HG03039 (cell line): ENCODE results near the gene ATCAY.
"Not testable (repeated sequence)": the region's sequence is repeated elsewhere in the genome, so short reads cannot be mapped to it uniquely, and the experiment has no call there.

ENCODE experiments used
- ATAC-seq: cut with Tn5 transposase; IDR thresholded peaks from one replicate; pipeline ENCODE4 v1.9.1; 2021; ENCODE audit warnings: mild to moderate bottlenecking, moderate library complexity; ENCODE audit not compliant: unreplicated experiment

The ATCAY gene

DNA sequence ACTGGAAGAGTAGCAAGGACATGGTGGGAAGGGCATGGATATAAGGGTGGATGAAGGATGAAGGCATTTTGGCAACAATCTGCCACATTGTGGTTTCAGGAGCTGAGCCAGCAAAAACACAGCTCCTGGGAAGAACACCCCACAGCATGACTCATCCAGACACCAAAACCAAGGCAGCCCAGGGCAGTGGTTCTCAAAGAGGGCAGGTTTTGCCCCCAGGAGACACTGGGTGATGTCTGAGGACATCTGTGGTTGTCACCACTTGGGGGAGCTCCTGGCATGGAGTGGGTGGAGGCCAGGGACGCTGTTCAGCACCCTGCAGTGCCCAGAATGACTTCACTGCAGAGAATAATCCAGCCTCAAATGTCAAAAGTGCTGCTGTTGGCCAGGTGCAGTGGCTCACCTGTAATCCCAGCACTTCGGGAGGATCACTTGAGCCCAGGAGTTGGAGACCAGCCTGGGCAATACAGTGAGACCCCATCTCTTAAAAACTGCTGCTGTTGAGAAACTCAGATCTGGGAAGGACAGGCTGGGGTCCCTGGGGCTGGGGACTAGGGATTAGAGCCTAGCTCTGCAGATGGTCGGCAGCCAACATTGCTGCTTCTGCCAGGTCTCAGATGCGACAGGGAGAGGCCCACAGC lies 27.8 kb upstream of the ATCAY start:
- no peak for ATAC-seq

DNA sequence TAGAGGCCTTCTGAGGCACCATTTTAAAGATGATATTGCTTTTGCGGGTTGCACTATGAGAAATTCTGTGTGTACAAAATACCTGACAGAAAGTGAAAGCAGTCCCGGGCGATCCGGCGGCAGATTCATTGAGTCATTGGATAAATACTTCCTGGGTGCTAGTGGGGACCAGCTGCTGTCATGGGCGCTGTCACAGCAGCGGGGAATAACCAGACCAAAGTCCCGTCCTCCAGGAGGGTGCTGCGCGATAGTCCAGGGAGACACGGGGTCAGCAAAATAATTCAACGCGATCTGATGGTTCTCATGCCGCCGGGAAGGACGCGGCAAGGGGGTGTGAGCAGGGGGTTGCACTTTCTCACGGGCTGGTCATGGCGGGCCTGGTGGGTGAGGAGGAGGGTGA lies 25.2 kb upstream of the ATCAY start:
- no peak for ATAC-seq

DNA sequence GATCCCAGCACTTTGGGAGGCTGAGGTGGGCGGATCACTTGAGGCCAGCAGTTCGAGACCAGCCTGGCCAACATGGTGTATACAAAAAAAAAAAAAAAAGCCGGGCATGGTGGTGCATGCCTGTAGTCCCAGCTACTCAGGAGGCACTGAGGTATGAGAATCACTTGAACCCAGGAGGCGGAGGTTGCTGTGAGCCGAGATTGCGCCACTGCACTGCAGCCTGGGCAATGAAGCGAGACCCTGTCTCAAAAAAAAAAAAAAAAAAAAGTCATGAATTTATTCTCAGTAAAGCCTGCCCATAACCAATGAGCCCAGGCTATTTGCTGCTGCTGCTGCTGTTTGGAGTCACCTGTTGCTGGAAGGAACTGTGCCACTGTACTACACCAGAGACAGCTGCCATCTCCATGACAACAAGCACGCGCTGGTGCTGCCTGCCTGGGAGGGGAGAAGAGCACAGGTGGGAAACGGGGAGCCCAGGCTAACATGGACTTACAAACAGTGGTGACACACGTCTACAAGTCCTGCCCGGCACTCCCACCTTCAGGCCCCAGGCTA lies 23.0 kb upstream of the ATCAY start:
- ATAC-seq: no peak

DNA sequence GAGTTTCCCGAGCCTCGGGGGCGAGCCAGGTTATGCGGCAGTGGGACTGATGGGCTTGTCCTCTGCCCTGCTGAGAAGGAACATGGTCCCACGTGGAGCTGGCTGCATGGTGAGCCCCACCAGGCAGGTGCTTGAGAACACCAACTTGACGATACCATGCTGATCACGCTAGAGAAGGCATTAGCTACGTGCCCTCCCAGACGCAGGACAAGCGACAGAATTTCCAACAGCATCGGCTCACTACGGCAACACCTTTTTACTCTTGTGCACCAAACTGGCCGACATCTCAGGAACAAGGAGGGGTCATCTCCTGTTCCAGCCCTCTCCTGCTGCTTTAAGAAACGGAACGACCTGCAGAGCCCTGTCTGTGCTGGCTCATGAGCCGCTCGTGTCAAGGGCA lies 20.0 kb upstream of the ATCAY start:
- no peak for ATAC-seq

DNA sequence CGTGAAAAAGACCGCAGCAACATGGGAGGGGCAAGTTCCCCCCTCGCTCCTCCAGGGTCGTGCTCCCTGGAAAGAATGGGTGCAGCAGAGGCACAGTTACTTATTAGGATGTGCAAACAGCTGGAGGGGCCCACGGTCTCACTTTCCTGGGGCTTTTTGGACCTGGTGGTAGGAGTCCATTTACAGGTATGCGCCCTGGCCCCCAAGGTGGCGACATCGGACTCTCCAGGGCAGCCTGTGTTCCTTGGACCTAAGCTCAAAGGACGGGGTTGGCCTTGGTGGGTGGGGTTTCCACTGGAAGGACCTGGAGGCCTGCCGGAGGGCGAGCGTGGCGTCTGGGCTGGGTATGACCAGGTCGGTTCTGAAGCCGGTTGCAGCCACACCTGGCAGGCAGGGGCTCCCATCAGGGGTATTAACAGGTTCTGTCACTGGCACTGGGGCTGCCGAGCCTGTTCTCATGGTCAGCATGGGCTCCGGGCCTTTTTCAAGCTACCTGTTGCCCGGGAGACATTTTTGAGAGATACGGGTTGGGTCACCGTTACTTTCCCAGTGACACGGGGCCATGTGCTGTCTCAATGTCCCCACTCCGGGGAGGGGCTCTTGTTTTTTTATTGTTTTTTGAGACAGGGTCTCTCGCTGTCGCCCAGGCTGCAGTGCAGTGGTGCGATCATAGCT lies 17.5 kb upstream of the ATCAY start:
- ATAC-seq: no peak

DNA sequence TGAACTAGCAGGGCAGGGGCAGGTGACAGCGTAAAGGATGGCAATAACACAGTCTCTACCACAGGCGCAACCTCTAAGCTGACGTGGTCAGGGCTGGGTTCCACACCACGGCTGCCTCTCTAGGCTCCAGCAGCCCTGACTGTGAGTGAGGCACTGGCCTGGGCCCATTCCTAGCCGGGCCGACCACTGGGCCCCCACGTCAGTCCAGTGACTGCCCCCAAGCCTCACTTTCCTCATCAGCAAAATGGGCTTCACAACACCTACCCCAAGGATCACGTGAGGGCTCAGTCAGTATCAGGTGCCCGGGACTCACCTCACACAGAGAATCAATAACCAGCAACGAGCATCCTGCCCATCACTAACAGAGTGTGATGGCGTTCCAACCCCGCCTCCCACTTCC lies 16.8 kb upstream of the ATCAY start:
- ATAC-seq: no peak

DNA sequence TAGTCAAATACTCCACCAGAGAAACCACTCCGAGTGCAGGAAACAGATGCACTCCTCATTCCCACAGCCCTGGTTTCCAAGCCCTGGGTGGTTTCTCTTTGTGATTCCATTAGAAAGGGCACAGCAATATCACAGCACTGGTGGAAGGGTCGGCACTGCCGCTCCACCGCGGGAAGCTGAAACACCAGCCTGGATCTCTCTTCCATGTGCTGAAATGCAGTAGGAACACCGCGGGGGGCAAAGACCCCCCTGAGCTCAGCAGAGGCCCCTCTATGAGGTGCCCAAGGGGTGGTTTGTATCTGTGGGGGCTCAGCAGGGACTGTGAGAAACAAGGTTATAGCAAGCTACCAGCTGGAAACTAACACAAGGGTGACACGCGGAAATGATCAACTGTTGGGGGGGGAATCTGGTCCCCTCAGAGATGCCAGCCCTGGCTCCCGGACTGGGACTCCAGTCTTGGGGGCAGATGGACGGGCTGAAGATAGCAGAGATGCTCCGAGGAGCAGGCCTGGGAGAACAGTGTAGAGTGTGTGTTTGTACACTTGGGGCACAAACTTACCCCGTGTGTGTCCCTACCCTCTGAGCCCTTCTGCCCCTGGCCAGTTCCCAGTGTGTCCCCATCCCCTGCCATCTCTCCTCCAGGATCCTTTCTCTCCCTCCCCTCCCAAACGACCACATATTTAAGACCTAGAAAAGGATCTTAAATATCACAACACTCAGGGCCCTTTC lies 13.4 kb upstream of the ATCAY start:
- ATAC-seq: no peak

DNA sequence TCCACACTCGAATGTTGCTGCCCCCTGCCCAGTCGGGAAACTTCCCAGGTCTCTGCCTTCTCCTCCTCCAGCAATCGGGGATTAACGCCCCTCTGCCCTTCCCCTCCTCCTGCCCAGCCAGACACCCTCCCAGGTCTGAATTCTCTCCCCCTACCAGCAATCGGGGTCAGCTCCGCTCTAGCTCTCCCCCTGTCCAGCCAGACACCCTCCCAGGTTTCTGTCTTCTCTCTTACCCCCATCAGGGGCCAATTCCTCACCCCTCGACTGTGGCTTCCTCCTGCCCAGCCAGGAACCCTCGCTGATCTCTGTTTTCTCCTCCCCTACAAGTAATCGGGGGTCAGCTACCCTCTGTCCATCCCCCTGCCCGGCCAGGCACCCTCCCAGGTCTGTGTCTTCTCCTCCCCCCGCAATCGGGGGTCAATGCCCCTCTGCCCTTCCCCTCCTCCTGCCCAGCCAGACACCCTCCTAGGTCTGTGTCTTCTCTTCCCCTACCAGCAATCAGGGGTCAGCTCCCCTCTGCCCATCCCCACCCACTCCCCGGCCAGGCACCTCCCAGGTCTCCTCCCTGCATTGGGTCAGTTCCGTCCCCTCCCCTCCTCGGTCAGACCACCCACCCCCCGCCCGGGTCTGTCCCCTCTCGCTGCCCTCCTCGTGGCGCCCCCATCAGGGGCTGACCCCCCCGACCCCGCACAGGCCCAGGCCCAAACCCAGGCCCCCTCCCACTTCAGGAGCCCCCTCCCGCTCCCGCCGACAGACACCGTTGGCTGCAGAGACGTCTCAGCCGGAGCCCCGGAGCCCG lies 12.3 kb upstream of the ATCAY start:
- no peak for ATAC-seq

DNA sequence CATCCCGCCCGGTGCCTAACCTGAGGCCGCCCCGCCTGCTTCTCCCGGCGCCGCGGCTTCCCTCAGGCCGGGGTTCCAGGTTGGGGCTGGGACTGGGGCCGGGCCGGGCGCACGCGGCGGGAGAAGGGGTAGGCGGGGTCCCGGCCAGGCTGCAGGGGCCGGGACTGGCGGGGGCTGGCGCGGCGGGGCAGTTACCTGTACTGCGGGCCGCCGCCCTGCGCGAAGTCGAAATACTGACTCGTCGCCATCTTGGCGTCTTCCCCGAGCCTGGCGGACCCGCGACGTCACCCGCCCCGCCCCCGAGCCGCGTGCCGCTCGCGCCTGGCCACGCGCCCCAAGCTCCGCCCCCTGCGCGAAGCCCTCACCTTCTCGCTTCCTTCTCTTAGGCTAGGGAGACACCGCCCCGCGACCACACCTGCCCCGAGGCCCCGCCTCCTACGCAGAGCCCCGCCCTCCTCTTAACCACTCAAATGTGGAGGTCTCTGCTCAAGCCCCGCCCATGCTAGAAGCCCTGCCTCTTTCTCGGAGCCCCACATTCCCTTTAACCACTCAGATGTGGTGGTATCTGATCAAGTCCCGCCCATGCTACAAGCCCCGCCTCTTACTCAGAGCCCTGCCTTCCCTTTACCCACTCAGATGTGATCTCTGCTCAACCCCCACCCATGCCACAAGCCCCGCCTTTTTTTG lies 11.6 kb upstream of the ATCAY start, which contains the start of gene ZFR2:
Gene ZFR2 (minus strand): TSS at position 269 of the 687 bp plus-strand sequence. CDS start 21 bp downstream, at position 248.
- ATAC-seq: no peak

DNA sequence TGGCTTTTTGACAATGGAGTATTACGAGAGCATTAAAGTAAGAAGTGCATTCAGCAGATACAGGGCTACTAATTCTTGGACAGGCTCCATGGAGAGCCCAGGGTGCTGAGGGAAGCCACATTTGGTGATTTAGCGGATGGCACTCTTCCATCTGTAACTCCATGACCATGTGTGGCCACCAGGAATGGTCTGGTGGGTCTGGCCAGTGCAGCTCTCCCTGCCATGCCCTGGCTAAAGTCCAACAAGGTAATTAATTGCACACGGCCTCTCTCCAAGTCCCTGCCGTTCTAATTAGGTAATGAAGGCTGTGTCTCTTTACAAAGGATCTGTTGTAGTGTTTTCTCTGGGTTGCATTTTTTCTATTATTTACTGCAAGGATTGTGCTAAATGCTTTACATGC lies 7.3 kb upstream of the ATCAY start:
- ATAC-seq: no peak

DNA sequence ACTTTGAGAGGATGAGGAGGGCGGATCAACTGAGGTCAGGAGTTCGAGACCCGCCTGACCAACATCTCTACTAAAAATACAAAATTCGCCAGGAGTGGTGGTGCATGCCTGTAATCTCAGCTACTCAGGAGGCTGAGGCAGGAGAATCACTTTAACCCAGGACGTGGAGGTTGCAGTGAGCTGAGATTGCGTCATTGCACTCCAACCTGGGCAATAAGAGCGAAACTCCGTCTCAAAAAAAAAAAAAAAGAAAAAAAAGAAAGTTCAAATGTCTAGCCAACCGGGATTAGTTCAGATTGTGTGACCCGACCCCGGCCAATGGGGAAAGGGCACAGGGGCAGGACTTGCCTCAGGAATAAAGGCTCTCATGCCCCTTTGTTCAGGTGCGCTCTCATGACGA lies 5.8 kb upstream of the ATCAY start:
- ATAC-seq: not testable (repeated sequence)

DNA sequence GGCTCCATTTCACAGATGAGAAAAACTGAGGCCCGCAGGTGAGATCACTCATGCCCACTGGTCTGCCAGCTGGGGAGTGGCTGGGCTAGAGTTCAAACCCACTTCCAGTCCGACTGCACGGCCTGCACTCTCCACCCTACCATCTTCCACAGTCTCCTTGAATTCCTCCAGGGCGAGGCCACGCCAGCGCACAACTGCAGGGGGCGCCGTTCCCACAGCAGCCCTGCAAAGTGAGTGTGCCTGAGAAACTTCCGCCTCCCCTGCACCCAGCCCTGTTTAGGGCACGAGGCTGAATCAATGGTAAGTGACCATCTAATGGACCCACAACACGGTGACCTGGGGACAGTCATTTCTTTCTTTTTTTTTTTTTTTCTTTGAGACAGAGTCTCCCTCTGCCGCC lies 829 bp upstream of the ATCAY start:
- no peak for ATAC-seq

DNA sequence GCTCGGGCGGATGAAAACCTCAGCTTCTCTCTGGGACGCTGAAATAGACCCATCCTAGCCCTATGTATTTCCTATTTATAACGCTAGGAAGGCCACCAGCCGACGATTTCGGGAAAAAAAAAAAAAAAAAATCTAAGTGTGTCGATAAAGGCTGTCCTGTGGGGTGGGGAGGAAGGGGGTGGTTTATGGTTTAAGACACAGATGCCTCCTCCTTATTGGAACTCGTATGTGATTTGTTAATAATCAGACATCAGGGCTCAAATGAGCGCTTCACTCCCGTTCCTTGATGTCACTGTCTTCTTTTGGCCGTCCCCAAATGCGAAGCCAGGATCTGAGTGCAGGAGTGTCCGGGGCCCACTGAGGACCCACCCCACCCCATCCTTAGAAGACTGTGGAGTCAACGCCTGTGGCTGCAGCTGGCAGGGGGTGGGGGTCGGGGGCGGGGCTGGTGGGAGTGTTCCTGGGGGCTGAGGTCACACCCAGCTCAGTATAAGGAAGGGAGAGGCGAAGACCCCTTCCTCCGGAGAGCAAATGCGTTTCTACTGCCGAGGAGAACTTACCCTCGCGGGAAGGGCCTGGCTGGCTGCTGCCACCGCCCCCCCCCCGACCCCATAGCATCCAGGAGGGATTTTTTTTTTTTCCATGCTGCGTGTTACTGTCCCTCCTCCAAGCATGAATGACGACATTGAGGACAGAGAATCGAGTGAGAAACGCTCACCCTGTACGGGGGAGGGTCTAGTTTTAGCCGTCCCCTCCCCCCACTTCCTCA lies 971 bp downstream of the ATCAY start:
- no peak for ATAC-seq

DNA sequence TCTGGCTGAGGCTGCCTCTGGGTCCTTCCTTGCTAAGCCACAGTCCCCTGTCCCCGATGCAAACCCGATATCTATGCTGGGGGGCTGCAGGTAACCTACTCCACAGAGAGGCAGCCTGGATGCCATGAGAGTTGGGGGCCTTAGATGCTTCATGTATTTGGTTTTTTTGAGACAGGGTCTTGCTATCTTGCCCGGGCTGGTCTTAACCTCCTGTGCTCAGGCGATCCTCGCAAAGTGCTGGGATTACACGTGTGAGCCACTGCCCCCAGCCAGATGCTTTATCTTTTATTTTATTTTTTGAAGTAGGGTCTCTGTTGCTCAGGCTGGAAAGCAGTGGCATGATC lies 1.5 kb downstream of the ATCAY start:
- ATAC-seq: no peak

DNA sequence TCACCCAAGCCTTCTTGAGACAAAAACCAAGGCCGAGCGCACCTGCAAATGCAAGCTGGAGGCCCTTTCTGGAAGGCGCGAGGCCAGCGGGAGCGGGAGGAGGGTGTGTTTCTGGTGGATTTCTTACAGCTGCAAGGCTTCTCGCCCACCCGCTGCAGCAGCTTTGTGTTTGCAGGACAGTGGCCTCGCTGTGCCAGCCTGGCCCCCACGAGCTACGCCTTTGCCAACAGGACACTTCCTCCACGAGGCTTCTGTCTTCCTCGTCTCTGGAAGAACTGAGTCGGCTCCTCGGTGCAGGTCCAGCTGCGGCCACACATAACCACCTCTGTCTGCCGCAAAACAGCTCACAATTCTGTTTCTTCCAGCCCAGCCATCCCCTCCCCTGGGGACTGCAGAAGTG lies 10.1 kb downstream of the ATCAY start:
- no peak for ATAC-seq

DNA sequence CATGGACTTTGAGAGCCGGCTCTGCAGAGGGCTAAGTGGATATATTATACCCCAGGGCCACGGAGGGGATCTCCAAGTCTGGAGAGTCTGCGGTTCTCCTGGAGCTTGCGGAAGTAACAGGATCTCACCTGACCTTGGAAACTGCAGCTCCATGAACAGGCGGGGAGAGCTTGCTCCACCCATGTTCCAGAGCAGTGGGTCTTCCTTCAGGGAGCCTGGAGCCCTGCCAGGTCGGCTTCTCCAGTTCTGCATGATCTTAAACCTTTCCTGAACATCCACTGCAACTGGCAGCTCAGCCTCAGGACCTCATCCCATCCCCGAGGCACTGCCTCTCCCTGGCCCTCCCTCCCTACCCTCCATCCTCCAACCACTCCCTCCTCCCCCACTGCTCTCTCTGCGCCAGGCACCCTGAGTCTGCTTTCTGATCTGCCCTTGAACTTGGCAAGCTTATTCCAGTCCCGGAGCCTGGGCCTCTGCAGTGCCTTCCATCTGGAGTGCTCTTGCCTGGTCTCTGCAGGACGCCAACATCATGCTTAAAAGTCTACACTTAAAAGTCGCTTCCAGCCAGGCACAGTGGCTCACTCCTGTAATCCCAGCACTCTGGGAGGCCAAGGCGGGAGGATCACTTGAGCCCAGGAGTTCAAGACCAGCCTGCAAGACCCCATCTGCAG lies 13.2 kb downstream of the ATCAY start:
- no peak for ATAC-seq

DNA sequence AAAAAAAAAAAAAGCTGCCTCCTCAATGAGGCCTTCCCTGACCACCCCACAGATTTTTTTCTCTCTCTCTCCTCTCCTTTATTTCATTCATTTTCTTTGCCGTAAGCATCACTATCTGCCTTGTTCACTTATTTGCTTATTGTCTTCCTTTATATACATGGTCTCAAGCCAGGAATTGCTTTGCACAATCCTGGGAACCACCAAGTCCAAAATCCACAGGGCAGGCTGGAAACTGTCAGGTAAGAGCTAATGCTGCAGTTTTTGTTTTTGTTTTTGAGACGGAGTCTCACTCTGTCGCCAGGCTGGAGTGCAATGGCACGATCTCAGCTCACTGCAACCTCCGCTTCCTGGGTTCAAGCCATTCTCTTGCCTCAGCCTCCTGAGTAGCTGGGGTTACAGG lies 14.5 kb downstream of the ATCAY start:
- not testable (repeated sequence) for ATAC-seq

DNA sequence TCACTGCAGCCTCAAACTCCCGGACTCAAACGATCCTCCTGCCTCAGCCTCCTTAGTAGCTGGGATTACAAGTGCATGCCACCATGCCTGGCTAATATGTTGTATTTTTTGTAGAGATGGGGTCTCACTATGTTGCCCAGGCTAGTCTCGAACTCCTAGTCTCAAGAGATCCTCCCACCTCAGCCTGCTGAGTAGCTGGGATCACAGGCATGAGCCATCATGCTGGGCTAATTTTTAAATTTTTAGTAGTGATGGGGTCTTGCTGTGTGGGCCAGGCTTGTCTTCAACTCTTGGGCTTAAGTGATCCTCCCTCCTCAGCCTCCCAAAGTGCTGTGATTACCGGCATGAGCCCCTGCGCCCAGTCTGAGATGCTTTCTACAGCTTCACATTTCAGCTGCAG lies 15.3 kb downstream of the ATCAY start:
- ATAC-seq: no peak

DNA sequence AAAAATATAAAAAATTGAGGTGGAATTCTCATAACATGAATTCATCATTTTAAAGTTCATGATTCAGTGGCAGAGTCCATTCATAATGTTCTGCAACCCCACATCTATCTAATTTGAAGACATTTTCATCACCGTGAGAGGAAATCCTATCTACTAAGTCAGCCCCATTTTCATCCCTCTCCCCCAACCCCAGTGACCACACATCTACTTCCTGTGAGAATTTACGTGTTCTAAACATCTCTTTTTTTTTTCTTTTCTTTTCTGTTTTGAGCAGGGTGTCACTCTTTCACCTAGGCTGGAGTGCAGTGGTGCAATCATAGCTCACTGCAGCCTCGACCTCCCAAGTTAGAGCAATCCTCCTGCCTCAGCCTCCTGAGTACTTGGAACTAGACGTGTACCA lies 17.5 kb downstream of the ATCAY start:
- no peak for ATAC-seq
